Neutrophil (primary cell): ENCODE results near the gene MRPL41.
A peak's percentile ranks its signal among the peaks of the same experiment; 100 is the strongest.

Source experiments
- H3K27ac ChIP-seq: fragments of 200-600 bp; sonication (generic); 2 replicates; pipeline ENCODE4 v1.5.1; 2016; ENCODE audit warnings: mild to moderate bottlenecking, moderate library complexity
- H3K27me3 ChIP-seq: fragments of 200-600 bp; sonication (generic); 2 replicates; pipeline ENCODE4 v1.6.0; 2016; ENCODE audit warnings: mild to moderate bottlenecking
- H3K36me3 ChIP-seq: fragments of 200-600 bp; sonication (generic); 2 replicates; pipeline ENCODE4 v1.5.1; 2017
- H3K4me1 ChIP-seq, 2 experiments: fragments of 200-600 bp in 1 of 2; sonication (generic) in 1 of 2; 1 replicate in 1 of 2; 2 replicates in 1 of 2; pipeline versions ENCODE4 v1.5.1 to v1.6.1; 2013 to 2016; ENCODE audit warnings: low read depth in 1 of 2, low read length in 1 of 2, mild to moderate bottlenecking in 1 of 2, moderate library complexity in 1 of 2; ENCODE audit not compliant: control insufficient read depth in 1 of 2, insufficient read depth in 1 of 2
- H3K4me3 ChIP-seq, 2 experiments: fragments of 200-600 bp in 1 of 2; sonication (generic) in 1 of 2; 1 replicate in 1 of 2; 2 replicates in 1 of 2; pipeline ENCODE4 v1.5.1; 2013 to 2016; ENCODE audit warnings: low read depth in 1 of 2, low read length in 1 of 2, mild to moderate bottlenecking in 1 of 2, moderate library complexity in 1 of 2
- H3K9me3 ChIP-seq: fragments of 200-600 bp; sonication (generic); 2 replicates; pipeline ENCODE4 v1.5.1; 2016
- TF ChIP-seq, protein P1 (sequence below): fragments of 200-600 bp; sonication (generic); IDR thresholded peaks from 2 replicates; pipeline ENCODE4 v1.5.1; 2016; ENCODE audit warnings: antibody characterized with exemption

Gene MRPL41

GRCh38 chr9:137588891-137589290 is 37.2 kb downstream of the MRPL41 start:
- Histone ChIP-seq H3K9me3 (no peaks in the 10 kb centered on the region), H3K27ac (no peak overlapping the region), H3K27me3 (peaks cover 4% of the 10 kb centered on the region), H3K4me3 (no peak overlapping the region), H3K4me1 (peaks cover 28 to 33% of the 10 kb centered on the region in 2 experiments), H3K36me3 (no peaks in the 10 kb centered on the region)
- TF ChIP-seq, protein P1, sequence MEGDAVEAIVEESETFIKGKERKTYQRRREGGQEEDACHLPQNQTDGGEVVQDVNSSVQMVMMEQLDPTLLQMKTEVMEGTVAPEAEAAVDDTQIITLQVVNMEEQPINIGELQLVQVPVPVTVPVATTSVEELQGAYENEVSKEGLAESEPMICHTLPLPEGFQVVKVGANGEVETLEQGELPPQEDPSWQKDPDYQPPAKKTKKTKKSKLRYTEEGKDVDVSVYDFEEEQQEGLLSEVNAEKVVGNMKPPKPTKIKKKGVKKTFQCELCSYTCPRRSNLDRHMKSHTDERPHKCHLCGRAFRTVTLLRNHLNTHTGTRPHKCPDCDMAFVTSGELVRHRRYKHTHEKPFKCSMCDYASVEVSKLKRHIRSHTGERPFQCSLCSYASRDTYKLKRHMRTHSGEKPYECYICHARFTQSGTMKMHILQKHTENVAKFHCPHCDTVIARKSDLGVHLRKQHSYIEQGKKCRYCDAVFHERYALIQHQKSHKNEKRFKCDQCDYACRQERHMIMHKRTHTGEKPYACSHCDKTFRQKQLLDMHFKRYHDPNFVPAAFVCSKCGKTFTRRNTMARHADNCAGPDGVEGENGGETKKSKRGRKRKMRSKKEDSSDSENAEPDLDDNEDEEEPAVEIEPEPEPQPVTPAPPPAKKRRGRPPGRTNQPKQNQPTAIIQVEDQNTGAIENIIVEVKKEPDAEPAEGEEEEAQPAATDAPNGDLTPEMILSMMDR: no peak

DNA sequence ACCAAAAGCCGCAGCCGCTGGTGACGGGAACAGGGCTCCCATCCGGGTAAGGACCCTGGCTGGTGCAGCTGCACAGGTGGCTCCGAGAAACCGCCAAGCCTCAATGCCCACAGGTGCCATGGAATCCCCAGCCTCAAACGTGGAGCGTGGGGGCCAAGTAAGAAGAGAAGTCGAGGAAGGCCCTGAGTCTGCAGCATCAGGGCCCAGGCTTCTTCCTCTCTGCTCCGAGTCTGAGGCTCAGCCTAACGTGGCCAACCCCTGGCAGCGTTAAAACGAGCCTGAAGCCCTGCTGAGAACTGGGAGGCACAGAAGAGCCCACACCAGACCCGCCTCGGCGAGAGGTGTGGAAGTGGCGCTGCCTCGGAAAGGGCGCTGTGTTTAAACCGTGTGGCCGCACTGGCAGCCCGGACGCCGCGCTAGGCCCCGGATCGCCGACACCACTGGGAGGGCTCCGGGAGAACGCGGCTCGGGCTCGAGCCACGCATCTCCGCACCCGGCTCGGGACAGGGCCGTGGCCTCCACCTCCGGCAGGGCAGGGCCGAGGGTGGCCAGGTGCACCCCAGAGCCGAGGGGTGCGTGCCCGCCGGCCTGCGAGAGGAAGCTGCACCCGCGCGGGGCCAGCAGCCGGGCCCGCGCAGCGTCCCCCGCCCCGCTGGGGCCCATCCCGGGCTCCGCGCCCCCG is 37.9 kb downstream of the MRPL41 start:
- Histone ChIP-seq H3K4me1 (peaks cover 28 to 33% of the 10 kb centered on the region in 2 experiments), H3K4me3 (peak overlapping the region; percentile 53 to 55), H3K36me3 (no peaks in the 10 kb centered on the region), H3K27ac (no peak overlapping the region), H3K9me3 (no peaks in the 10 kb centered on the region), H3K27me3 (peaks cover 4% of the 10 kb centered on the region)
- TF ChIP-seq, protein P1: no peak

GRCh38 chr9:137590123-137590468 is 38.4 kb downstream of the MRPL41 start:
- H3K27me3 ChIP-seq: peaks cover 4% of the 10 kb centered on the region
- no peak overlapping the region for H3K27ac ChIP-seq
- TF ChIP-seq, protein P1: no peak
- H3K36me3 ChIP-seq: no peaks in the 10 kb centered on the region
- peak overlapping the region; percentile 53 to 55 for H3K4me3 ChIP-seq
- H3K9me3 ChIP-seq: no peaks in the 10 kb centered on the region
- H3K4me1 ChIP-seq: peaks cover 28 to 33% of the 10 kb centered on the region in 2 experiments

DNA sequence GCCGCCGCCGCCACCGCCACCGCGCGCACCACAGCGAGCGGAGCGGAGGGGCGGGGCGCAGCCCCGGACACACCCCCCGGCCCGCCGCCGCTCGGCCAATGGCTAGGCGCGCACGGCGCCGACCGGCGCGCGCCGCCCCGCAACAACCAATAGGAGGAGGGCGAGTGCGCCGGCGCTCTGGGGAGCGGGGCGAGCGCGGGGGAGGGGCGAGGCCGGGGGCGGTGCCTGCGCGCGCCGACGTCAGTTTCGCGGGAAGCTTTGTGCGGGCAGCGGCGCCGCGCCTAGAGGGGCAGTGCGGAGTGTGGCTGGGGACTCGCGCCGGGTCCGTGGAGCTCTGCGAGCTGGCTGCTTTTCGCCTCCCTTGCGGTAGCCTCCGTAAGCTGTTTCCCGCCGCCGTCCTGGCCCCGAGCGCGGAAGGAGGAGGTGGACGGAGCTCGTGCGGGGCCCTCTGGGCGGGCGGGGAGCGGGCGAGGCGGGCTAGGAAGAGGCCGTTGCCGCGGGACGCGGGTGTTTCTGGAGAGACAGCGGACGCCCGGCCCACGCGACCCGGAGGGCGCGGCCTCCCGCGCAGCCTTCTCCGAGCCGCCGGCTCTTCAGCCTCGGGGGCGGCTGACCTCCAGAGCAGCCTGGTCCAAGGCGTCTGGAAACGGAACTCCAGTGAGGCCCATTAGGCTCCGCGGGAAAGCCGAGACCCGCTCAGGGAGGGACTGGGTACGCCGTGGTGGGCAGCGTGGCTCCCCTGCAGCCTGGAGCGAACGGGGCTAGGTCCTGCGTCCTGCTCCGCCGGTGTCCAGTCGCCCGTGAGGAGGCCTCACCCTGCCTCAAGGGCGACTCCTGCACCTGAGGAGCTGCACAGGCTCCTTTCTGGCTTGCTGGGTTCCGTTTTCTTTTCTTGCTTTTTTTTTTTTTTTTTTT is 39.0 kb downstream of the MRPL41 start, which contains the start of gene ZMYND19:
ZMYND19 (minus strand) TSS at position 44 of the 915 bp plus-strand sequence. CDS start 249 bp downstream, outside the sequence.
- TF ChIP-seq, protein P1: peak; percentile 32
- Histone ChIP-seq H3K9me3 (no peaks in the 10 kb centered on the region), H3K36me3 (no peaks in the 10 kb centered on the region), H3K4me1 (peaks cover 28 to 33% of the 10 kb centered on the region in 2 experiments), H3K4me3 (peak within 1 kb of the TSS; percentile 65 to 83), H3K27me3 (peaks cover 4% of the 10 kb centered on the region), H3K27ac (peak within 1 kb of the TSS; percentile 70)

GRCh38 chr9:137592767-137593166 is 41.1 kb downstream of the MRPL41 start:
- peaks cover 4% of the 10 kb centered on the region for H3K27me3 ChIP-seq

More at GRCh38 chr9:137592767-137593166, 41.1 kb downstream of the MRPL41 start:
- Histone ChIP-seq H3K27ac (peak overlapping the region; percentile 50), H3K4me1 (peaks cover 28 to 33% of the 10 kb centered on the region in 2 experiments), H3K9me3 (no peaks in the 10 kb centered on the region), H3K36me3 (no peaks in the 10 kb centered on the region), H3K4me3 (peak overlapping the region in 1 of 2 experiments; percentile 15)
- TF ChIP-seq, protein P1: no peak
